ENCODE results near the gene SMAD2. TPM values are rescaled to one million over a fixed set of nuclear protein-coding genes. Genes with fewer than 3 reads are reported as not detected.

Gene SMAD2
- polyA plus RNA-seq, 1 experiment, result 52.2 TPM

GRCh38 chr18:47870605-47871004, 59.9 kb downstream of the SMAD2 start:
- CTCF ChIA-PET, result no interaction called here
- DNase-seq (ENCODE audit: low read depth), result no peak
- Histone ChIP-seq H3K27me3 (ENCODE audit: control insufficient read depth, insufficient read depth, low read length) (no peaks in the 10 kb centered on the region), H3K4me3 (ENCODE audit: low read depth, low read length) (no peak overlapping the region), H3K36me3 (ENCODE audit: control insufficient read depth, insufficient read depth, low read length) (no peaks in the 10 kb centered on the region)
- POLR2A ChIA-PET, result no interaction called here
- TF ChIP-seq CTCF (IDR thresholded peaks at IDR 0.05; ENCODE audit: insufficient read depth, low read depth, low read length), result no peak

- Histone ChIP-seq H3K4me3 (ENCODE audit: low read depth, low read length) (no peak overlapping the region), H3K36me3 (ENCODE audit: control insufficient read depth, insufficient read depth, low read length) (no peaks in the 10 kb centered on the region), H3K27me3 (ENCODE audit: control insufficient read depth, insufficient read depth, low read length) (no peaks in the 10 kb centered on the region)
- ChIA-PET CTCF (interaction anchor here (0.9 kb wide), 1 partner anchor 16 kb away, joined by 3 read pairs; no protein-coding TSS in a partner anchor), POLR2A (no interaction called here)
- TF ChIP-seq CTCF (IDR thresholded peaks at IDR 0.05; ENCODE audit: insufficient read depth, low read depth, low read length), result no peak
- DNase-seq (ENCODE audit: low read depth), result no peak
Measured at GRCh38 chr18:47868744-47869143, 61.7 kb downstream of the SMAD2 start.

- no peak for TF ChIP-seq CTCF (IDR thresholded peaks at IDR 0.05; ENCODE audit: insufficient read depth, low read depth, low read length)
- Histone ChIP-seq H3K36me3 (ENCODE audit: control insufficient read depth, insufficient read depth, low read length) (peaks cover 1% of the 10 kb centered on the region; the same call in 1 of the 2 replicates), H3K27me3 (ENCODE audit: control insufficient read depth, insufficient read depth, low read length) (no peaks in the 10 kb centered on the region), H3K4me3 (ENCODE audit: low read depth, low read length) (no peak overlapping the region)
- CTCF ChIA-PET, result no interaction called here
- DNase-seq (ENCODE audit: low read depth), result no peak
- POLR2A ChIA-PET, result no interaction called here
Measured at GRCh38 chr18:47865183-47865582, 65.3 kb downstream of the SMAD2 start.

- Histone ChIP-seq H3K36me3 (ENCODE audit: control insufficient read depth, insufficient read depth, low read length) (peaks cover 1% of the 10 kb centered on the region; the same call in 1 of the 2 replicates), H3K4me3 (ENCODE audit: low read depth, low read length) (no peak overlapping the region), H3K27me3 (ENCODE audit: control insufficient read depth, insufficient read depth, low read length) (no peaks in the 10 kb centered on the region)
- DNase-seq (ENCODE audit: low read depth), result no peak
- no peak for TF ChIP-seq CTCF (IDR thresholded peaks at IDR 0.05; ENCODE audit: insufficient read depth, low read depth, low read length)
- POLR2A ChIA-PET, result no interaction called here
- CTCF ChIA-PET, result no interaction called here
Measured at GRCh38 chr18:47863041-47863440, 67.4 kb downstream of the SMAD2 start.

GRCh38 chr18:47858607-47859006, 71.9 kb downstream of the SMAD2 start:
- ChIA-PET POLR2A (no interaction called here), CTCF (no interaction called here)
- Histone ChIP-seq H3K4me3 (ENCODE audit: low read depth, low read length) (no peak overlapping the region), H3K27me3 (ENCODE audit: control insufficient read depth, insufficient read depth, low read length) (no peaks in the 10 kb centered on the region), H3K36me3 (ENCODE audit: control insufficient read depth, insufficient read depth, low read length) (peaks cover 1% of the 10 kb centered on the region; the same call in 1 of the 2 replicates)
- TF ChIP-seq CTCF (IDR thresholded peaks at IDR 0.05; ENCODE audit: insufficient read depth, low read depth, low read length), result no peak
- no peak for DNase-seq (ENCODE audit: low read depth)
